ENCODE data around the gene HHEX.

DNA sequence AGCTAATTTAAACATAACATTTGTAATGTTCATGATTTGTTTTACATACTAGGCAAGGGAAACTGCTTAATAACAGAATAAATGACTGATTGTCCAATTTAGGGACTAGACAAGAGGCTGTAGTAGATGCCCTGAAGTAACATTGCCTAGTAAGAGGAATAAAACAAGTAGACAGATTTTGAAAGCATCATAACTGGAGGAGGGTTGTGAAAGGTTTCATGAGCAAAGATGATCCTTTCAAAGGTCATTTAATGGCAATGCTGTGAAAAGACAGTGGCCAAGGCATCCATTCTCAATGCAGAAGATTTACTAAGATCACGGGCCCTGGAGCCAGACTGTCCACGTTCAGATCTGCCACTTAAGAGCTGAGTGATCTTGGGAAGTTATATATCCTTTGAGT is 44.8 kb upstream of the HHEX start:
- TF ChIP-seq, protein P1, sequence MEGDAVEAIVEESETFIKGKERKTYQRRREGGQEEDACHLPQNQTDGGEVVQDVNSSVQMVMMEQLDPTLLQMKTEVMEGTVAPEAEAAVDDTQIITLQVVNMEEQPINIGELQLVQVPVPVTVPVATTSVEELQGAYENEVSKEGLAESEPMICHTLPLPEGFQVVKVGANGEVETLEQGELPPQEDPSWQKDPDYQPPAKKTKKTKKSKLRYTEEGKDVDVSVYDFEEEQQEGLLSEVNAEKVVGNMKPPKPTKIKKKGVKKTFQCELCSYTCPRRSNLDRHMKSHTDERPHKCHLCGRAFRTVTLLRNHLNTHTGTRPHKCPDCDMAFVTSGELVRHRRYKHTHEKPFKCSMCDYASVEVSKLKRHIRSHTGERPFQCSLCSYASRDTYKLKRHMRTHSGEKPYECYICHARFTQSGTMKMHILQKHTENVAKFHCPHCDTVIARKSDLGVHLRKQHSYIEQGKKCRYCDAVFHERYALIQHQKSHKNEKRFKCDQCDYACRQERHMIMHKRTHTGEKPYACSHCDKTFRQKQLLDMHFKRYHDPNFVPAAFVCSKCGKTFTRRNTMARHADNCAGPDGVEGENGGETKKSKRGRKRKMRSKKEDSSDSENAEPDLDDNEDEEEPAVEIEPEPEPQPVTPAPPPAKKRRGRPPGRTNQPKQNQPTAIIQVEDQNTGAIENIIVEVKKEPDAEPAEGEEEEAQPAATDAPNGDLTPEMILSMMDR (IDR thresholded peaks at IDR 0.05): no peak
- TF ChIP-seq EP300 (IDR thresholded peaks at IDR 0.05) (no peak), POLR2A (IDR thresholded peaks at IDR 0.05) (no peak), POLR2AphosphoS5 (IDR thresholded peaks at IDR 0.05) (no peak)
